OCI-LY3 (cell line): ENCODE data around the gene NXT1.

ENCODE experiments used
- H2AFZ ChIP-seq: fragments of 200-600, 300-600 bp; shearing (Covaris generic); 2 replicates; pipeline ENCODE4 v1.6.0; 2014; ENCODE audit warnings: antibody characterized with exemption, low read depth, low read length
- H3K27ac ChIP-seq: fragments of 200-600, 300-600 bp; sonication (generic); 2 replicates; pipeline ENCODE4 v1.5.1; 2014; ENCODE audit warnings: mild to moderate bottlenecking, low read length, moderate library complexity, mixed read lengths
- H3K27me3 ChIP-seq: fragments of 200-600, 300-600 bp; sonication (generic); 2 replicates; pipeline ENCODE4 v1.6.1; 2014; ENCODE audit warnings: low read depth, low read length, mixed read lengths
- H3K36me3 ChIP-seq: fragments of 200-600, 300-600 bp; sonication (generic); replicated peaks from 2 replicates; pipeline ENCODE3; 2014; ENCODE audit warnings: low read depth, low read length, mixed read lengths
- H3K4me1 ChIP-seq: fragments of 300-600, 200-600 bp; sonication (generic); 2 replicates; pipeline ENCODE4 v1.6.1; 2014; ENCODE audit warnings: low read length, mixed read lengths
- H3K4me2 ChIP-seq: fragments of 200-600, 300-600 bp; sonication (generic); 2 replicates; pipeline ENCODE4 v1.6.1; 2014; ENCODE audit warnings: low read length, mixed read lengths
- H3K4me3 ChIP-seq: fragments of 300-600, 200-600 bp; sonication (generic); 2 replicates; pipeline ENCODE4 v1.5.1; 2014; ENCODE audit warnings: antibody characterized with exemption, mild to moderate bottlenecking, low read length, moderate library complexity
- H3K79me2 ChIP-seq: fragments of 300-600, 200-600 bp; shearing (Covaris generic); 2 replicates; pipeline ENCODE4 v1.6.1; 2014; ENCODE audit warnings: mild to moderate bottlenecking, low read length, mixed read lengths
- H3K9ac ChIP-seq: fragments of 300-600, 200-600 bp; shearing (Covaris generic); 2 replicates; pipeline ENCODE4 v1.6.0; 2014; ENCODE audit warnings: mild to moderate bottlenecking, low read length, moderate library complexity
- H3K9me3 ChIP-seq: fragments of 200-600, 300-600 bp; shearing (Covaris generic); 2 replicates; pipeline ENCODE4 v1.6.1; 2014; ENCODE audit warnings: low read length, mixed read lengths; ENCODE audit not compliant: insufficient read depth
- H4K20me1 ChIP-seq: fragments of 200-600, 300-600 bp; sonication (generic); 2 replicates; pipeline ENCODE4 v1.6.1; 2016; ENCODE audit warnings: low read length, mixed read lengths; ENCODE audit not compliant: insufficient read depth
- EZH2phosphoT487 ChIP-seq: fragments of 200-600 bp; shearing (Covaris generic); IDR thresholded peaks from 2 replicates; pipeline ENCODE4 v1.6.1; 2018; ENCODE audit warnings: antibody characterized with exemption, mixed run types, low read depth
- TF ChIP-seq, protein P1 (sequence below): fragments of 200-600, 300-600 bp; sonication (generic); IDR thresholded peaks from 2 replicates; pipeline ENCODE4 v1.5.1; 2014; ENCODE audit warnings: antibody characterized with exemption, low read length, low read depth

NXT1 gene

DNA sequence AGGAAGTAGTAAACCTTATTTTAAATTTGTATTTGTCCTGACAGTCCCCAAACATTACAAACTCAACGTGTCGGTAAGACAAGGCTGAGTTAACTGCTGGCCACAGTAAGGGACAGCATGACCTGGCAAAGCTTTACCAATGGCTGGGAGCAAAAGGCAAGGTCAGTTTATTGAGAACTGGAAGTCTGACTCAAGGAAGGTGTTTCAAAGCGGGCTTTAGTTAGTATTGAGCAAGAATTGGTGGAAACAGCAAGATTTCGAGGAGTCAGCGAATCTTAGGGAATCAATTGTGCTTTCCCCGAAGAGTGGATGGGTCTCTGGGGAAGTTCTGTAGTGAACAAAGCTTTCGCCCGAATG lies 10.5 kb downstream of the NXT1 start:
- Histone ChIP-seq H3K27me3 (no peaks in the 10 kb centered on the region), H3K4me2 (peak overlapping the region; percentile 91), H2AFZ (peak overlapping the region; percentile 27; the same call in 1 of the 2 replicates), H3K4me3 (peak overlapping the region; percentile 76), H3K79me2 (peaks cover 46% of the 10 kb centered on the region), H3K36me3 (peaks cover 20% of the 10 kb centered on the region), H4K20me1 (peaks cover 23% of the 10 kb centered on the region), H3K9me3 (no peaks in the 10 kb centered on the region), H3K9ac (peak overlapping the region; percentile 81), H3K27ac (peak overlapping the region; percentile 67), H3K4me1 (peaks cover 41% of the 10 kb centered on the region)
- TF ChIP-seq EZH2phosphoT487: no peak
- TF ChIP-seq, protein P1, sequence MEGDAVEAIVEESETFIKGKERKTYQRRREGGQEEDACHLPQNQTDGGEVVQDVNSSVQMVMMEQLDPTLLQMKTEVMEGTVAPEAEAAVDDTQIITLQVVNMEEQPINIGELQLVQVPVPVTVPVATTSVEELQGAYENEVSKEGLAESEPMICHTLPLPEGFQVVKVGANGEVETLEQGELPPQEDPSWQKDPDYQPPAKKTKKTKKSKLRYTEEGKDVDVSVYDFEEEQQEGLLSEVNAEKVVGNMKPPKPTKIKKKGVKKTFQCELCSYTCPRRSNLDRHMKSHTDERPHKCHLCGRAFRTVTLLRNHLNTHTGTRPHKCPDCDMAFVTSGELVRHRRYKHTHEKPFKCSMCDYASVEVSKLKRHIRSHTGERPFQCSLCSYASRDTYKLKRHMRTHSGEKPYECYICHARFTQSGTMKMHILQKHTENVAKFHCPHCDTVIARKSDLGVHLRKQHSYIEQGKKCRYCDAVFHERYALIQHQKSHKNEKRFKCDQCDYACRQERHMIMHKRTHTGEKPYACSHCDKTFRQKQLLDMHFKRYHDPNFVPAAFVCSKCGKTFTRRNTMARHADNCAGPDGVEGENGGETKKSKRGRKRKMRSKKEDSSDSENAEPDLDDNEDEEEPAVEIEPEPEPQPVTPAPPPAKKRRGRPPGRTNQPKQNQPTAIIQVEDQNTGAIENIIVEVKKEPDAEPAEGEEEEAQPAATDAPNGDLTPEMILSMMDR: no peak

DNA sequence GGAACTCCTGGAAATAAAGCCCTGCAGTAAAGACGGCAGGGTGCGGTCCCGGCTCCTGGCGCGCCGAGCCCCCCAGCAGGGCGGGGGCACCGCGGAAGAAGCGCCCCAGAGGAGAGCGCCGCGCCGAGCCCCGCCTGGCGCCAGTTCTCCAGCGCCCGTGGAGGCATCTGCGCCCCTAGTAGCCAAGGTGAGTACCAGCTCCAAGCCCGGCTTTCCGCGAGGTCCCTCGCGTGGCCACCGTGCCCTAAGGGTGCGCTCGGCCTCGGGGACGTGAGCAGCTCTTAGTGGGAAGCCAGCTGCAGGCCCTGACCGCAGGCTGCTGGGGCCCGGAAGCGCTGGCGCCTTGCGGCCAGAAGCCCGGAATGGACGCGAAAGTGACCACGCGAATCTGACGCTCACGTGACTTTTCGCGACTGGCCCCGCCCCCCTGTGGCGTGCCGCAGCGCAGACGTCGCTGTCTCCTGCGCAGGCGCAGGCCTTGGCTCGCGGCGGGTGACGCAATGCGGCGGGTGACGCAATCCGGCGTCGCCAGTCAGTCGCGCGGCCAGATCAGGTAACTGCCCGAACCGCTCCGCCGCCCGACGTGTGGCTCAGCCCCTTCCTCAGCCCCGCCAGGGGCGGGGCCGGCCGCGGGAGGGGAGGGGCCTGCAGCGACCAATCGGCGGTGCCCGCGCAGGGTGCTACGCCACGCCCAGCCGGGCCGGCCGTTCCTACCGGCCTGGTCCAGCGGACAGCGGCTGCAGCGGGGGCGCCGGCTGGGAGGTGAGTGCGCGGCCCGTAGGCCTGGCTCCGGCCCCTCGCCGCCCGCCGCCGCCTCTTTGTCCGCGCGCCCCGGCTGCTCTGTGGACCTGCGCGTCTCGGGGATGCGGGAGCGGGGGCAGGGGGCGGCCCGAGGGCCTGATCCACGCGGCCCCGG lies 11.1 kb downstream of the NXT1 start, which contains the start of gene GZF1:
Gene GZF1, plus strand, starts transcription at position 707 of the 916 bp plus-strand sequence. CDS start 2,202 bp downstream, outside the sequence.
- no peak for TF ChIP-seq EZH2phosphoT487
- TF ChIP-seq, protein P1: no peak
- Histone ChIP-seq H3K27ac (peak within 1 kb of the TSS; percentile 67), H2AFZ (peak within 1 kb of the TSS; percentile 44; the same call in 1 of the 2 replicates)

DNA sequence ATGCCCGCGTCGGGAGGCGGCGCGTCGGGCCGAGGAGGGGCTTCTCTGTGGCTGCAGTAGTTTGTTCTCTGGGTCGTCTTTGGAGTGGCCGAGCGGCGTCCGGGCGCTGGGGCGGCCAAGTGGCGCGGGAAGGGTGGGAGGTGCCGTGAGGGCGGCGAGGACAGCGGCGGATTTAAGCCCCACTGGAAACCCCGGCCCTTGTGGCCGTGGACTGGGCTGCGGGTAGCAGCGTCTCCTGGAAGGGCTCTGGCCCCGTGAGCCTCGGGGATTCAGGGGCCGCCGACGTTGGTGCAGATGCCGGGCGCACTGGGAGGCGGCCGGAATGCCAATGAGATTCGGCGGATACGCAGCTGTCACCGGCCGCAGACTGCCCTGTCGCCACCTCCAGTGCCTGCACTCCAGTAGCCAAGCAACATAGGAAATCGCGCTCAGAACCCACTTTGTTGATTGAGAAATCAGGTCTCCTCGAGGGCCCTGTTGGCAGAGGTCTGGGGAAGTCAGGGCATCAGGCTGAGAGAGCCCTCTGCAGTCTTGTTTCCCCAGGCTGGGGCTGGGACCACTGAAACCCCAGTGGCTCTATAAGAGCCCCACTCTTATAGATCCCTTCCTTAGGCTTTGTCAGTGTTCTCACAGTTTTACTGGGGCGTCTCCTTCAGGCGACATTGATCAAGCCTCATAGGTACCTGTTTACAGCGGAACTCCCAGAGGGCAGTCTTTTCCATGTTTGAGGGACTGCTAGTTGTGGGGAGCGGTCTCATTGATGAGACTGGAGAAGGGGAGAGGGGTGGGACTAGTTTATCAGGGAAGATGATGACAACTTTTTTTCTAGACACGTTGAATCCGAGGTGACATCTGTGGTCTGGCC lies 12.0 kb downstream of the NXT1 start:
- H3K27ac ChIP-seq: peak overlapping the region; percentile 48
- peaks cover 56% of the 10 kb centered on the region for H3K79me2 ChIP-seq
- 0 out of 2 replicates have a peak overlapping the region, but pooled peaks have one; percentile 44 for H2AFZ ChIP-seq

More for the DNA sequence above, 11.1 kb downstream of the NXT1 start, which contains the start of gene GZF1:
- Histone ChIP-seq H4K20me1 (peaks cover 27% of the 10 kb centered on the region), H3K9me3 (no peaks in the 10 kb centered on the region), H3K79me2 (peaks cover 47% of the 10 kb centered on the region), H3K4me1 (peaks cover 47% of the 10 kb centered on the region), H3K27me3 (no peaks in the 10 kb centered on the region), H3K9ac (peak within 1 kb of the TSS; percentile 90), H3K4me2 (peak within 1 kb of the TSS; percentile 92), H3K36me3 (peaks cover 20% of the 10 kb centered on the region), H3K4me3 (peak within 1 kb of the TSS; percentile 94)

More for the DNA sequence above, 12.0 kb downstream of the NXT1 start:
- Histone ChIP-seq H3K9me3 (no peaks in the 10 kb centered on the region), H3K9ac (peak overlapping the region; percentile 90), H3K36me3 (peaks cover 27% of the 10 kb centered on the region), H3K27me3 (no peaks in the 10 kb centered on the region), H3K4me3 (peak overlapping the region; percentile 94), H4K20me1 (peaks cover 36% of the 10 kb centered on the region), H3K4me1 (peaks cover 50% of the 10 kb centered on the region), H3K4me2 (peak overlapping the region; percentile 92)
- TF ChIP-seq, protein P1: peak; percentile 17; the same call in 1 of the 2 replicates
- TF ChIP-seq EZH2phosphoT487: no peak
